AG04450 (cell line): Measurements from ENCODE around the gene PDE4D. TPM values are rescaled to one million over a fixed set of nuclear protein-coding genes. Genes with fewer than 3 reads are reported as not detected.
"Not testable (repeated sequence)": the region's sequence is repeated elsewhere in the genome, so short reads cannot be mapped to it uniquely, and the experiment has no call there.

Experiments used
- CTCF ChIA-PET: fragments of 300-600, 350-600 bp; formaldehyde crosslinking; extraction: SDS; loops from one replicate; lab custom pipeline; 2022; ENCODE audit warnings: antibody characterized with exemption, inconsistent platforms; lab: Charles Lee
- POLR2A ChIA-PET: fragments of 350-600 bp; formaldehyde crosslinking; extraction: SDS; loops from one replicate; lab custom pipeline; 2021; ENCODE audit warnings: antibody characterized with exemption, inconsistent platforms; lab: Yijun Ruan, JAX
- DNase-seq: peaks from one replicate; pipeline ENCODE4 v3.0.0-alpha.2; 2011; ENCODE audit warnings: low read depth, low spot score
- H3K27ac ChIP-seq: one replicate; pipeline ENCODE4 v1.5.1; 2012; ENCODE audit warnings: low read depth, low read length, control low read depth
- H3K27me3 ChIP-seq: one replicate; pipeline ENCODE4 v1.6.0; 2012; ENCODE audit warnings: low read length; ENCODE audit not compliant: control insufficient read depth, insufficient read depth
- H3K4me3 ChIP-seq: 2 replicates; pipeline ENCODE4 v1.5.1; 2011; ENCODE audit warnings: mild to moderate bottlenecking, low read depth, low read length, control low read depth
- H3K9me3 ChIP-seq: 2 replicates; pipeline ENCODE4 v1.5.1; 2012; ENCODE audit warnings: low read length; ENCODE audit not compliant: control insufficient read depth, insufficient read depth
- polyA plus RNA-seq: library from polyadenylated mRNA; depleted of rRNA; stranded (reverse); fragments of >200 nt; gene quantifications from 2 replicates; pipeline ENCODE4 v1.2.3, GENCODE V29; 2011
- TF ChIP-seq, protein P1 (sequence below): IDR thresholded peaks from 2 replicates; pipeline ENCODE4 v1.5.1; 2011; ENCODE audit warnings: low read depth, low read length, control low read depth, inconsistent platforms

The PDE4D gene
- polyA plus RNA-seq, 1 experiment = 12.0 TPM

DNA sequence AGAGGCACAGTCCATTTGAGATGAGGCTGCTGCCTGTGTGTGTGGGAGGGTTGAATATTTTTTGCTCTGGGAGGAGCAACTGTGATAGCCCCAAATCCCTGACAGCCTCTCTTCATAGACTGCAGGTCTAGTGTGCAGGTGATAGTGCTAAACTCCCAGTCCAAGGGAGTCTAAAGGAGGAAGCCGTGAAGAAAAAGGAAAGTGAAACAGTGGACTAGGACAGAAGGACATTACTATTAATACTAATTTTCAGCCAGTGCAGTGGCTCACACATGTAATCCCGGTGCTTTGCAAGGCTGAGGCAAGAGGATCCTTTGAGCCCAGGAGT is 295.0 kb downstream of the PDE4D start:
- Histone ChIP-seq H3K27ac (no peak overlapping the region), H3K9me3 (no peaks in the 10 kb centered on the region), H3K4me3 (no peak overlapping the region), H3K27me3 (no peaks in the 10 kb centered on the region)
- ChIA-PET POLR2A (no interaction called here), CTCF (no interaction called here)
- no peak for DNase-seq
- TF ChIP-seq, protein P1, sequence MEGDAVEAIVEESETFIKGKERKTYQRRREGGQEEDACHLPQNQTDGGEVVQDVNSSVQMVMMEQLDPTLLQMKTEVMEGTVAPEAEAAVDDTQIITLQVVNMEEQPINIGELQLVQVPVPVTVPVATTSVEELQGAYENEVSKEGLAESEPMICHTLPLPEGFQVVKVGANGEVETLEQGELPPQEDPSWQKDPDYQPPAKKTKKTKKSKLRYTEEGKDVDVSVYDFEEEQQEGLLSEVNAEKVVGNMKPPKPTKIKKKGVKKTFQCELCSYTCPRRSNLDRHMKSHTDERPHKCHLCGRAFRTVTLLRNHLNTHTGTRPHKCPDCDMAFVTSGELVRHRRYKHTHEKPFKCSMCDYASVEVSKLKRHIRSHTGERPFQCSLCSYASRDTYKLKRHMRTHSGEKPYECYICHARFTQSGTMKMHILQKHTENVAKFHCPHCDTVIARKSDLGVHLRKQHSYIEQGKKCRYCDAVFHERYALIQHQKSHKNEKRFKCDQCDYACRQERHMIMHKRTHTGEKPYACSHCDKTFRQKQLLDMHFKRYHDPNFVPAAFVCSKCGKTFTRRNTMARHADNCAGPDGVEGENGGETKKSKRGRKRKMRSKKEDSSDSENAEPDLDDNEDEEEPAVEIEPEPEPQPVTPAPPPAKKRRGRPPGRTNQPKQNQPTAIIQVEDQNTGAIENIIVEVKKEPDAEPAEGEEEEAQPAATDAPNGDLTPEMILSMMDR = no peak

DNA sequence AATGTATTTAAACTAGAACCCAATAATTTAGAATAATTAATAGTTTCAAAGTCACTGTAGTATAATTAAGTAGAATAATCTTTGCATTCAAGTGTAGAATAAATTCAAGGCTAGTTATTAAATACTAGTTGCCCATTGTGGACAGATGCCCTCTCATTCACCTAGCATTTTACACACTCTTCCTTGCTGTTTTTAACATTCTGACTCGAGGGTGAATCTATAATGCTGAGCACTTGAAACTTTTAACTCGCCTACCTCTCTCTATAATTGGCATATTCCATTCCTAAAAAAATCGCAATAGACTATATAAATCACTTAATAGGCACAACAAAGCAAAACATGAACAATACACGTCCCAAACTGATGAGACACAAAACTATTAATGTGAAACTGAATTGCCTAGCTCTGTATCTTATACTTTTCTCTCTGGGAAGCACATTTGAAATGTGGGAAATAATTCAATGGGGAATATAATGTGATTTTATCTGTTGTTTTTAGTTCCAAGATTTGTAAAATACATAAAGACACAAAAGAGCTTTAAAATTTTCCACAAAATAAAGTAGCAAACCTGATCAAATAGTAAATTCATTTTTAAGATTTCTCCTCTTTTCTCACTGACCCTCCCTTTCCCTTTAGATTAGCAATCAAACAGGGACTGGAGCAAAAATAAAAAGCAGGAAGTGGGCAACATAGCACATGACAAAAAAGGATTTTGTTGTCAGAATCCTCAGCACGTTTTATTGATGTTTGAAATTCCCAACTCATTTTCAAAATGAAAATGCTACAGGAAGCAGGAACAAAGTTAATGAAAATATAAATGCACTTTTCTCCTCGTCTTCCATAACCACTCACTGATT is 295.6 kb downstream of the PDE4D start:
- POLR2A ChIA-PET = no interaction called here
- H3K9me3 ChIP-seq = no peaks in the 10 kb centered on the region
- CTCF ChIA-PET = no interaction called here
- no peak overlapping the region for H3K27ac ChIP-seq
- TF ChIP-seq, protein P1 = no peak
- no peak overlapping the region for H3K4me3 ChIP-seq
- H3K27me3 ChIP-seq = no peaks in the 10 kb centered on the region
- DNase-seq = no peak

DNA sequence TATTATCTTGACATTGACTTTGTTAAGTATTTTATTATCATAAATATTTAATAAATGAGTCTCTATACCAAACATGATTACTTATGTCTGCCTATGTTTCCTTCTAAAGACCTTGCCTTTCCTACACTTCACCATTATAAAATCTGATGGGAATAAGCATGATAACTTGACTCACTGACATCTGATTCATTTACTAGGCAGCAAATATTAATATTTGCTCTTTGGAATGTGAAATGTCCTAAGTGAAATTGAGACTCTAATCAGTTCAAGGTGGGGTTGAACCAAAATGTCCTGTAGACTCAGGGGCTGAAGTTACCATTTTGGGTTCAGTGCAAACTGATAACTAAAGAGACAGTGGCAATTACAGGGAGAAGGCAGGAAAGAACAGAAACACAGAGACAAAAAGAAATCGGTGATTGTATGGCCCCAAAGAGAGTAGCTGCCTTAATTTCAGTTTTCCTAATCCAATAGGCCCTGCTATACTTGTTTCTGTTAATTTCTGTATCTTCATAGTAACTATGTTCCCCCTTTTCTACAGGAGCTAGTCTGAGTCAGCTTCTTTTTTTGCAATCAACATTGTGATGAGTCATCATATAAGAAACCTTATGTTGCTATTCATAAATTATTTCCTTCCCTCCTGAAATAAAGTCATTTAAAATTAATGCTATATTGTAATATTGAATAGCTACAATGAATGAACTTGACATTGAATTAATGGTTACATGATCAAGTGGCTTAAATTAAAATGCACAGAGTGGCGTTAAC is 296.8 kb downstream of the PDE4D start:
- TF ChIP-seq, protein P1 = no peak
- Histone ChIP-seq H3K4me3 (no peak overlapping the region), H3K27me3 (no peaks in the 10 kb centered on the region), H3K27ac (no peak overlapping the region), H3K9me3 (no peaks in the 10 kb centered on the region)
- DNase-seq = no peak
- ChIA-PET CTCF (no interaction called here), POLR2A (no interaction called here)

DNA sequence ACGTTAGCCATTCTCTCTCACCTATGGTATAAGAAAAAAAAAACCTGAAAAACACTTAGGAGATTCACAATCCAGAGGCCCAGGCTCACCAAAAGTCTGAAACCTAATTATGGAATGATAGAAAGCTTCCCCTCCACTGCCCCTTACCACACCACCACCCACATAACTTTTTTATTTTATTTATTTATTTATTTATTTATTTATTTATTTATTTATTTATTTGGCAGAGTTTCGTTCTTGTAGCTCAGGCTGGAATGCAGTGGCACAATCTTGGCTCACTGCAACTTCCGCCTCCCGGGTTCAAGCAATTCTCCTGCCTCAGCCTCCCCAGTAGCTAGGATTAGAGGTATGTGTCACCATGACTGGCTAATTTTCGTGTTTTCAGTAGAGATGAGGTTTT is 299.4 kb downstream of the PDE4D start:
- H3K27me3 ChIP-seq, POLR2A ChIA-PET, CTCF ChIA-PET, H3K4me3 ChIP-seq, H3K9me3 ChIP-seq, H3K27ac ChIP-seq, DNase-seq: not testable (repeated sequence)

DNA sequence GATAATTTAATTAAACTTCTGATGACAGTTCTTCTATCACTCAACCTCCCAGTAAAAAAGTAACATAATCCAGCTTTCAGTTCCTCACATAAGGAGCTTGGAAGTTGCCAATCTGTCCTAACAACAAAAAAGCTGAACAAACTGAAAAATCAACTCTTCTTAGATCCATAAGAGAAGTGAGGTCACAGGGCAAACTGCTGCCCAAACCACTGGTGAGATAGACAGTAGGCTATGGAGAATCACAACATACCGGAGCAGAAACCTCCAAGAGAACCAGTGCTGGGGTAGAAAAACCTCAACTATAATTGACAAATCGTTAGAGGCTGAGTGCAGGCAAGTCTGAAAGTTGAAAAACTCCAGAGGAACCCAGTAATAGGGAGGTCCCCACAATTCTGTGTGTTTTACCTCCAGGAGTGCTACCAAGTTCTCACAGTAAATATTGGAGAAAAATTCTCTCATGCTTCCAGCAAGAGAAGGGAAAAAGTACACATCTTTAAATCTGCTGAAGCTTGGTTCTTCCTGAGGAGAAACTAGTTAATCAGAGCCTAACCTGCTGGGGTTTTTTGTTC is 300.0 kb downstream of the PDE4D start:
- TF ChIP-seq, protein P1 = no peak
- no peak overlapping the region for H3K27ac ChIP-seq
- H3K9me3 ChIP-seq = no peaks in the 10 kb centered on the region
- POLR2A ChIA-PET = no interaction called here
- CTCF ChIA-PET = no interaction called here
- H3K27me3 ChIP-seq = no peaks in the 10 kb centered on the region
- DNase-seq = no peak
- no peak overlapping the region for H3K4me3 ChIP-seq
